HG03354 (cell line): Measurements from ENCODE around the gene LRRC47.
"Not testable (repeated sequence)": the region's sequence is repeated elsewhere in the genome, so short reads cannot be mapped to it uniquely, and the experiment has no call there.

Source experiments
- ATAC-seq: cut with Tn5 transposase; IDR thresholded peaks from one replicate; pipeline ENCODE4 v1.9.1; 2021; ENCODE audit warnings: mild to moderate bottlenecking; ENCODE audit not compliant: unreplicated experiment, poor library complexity, severe bottlenecking

LRRC47 gene

DNA sequence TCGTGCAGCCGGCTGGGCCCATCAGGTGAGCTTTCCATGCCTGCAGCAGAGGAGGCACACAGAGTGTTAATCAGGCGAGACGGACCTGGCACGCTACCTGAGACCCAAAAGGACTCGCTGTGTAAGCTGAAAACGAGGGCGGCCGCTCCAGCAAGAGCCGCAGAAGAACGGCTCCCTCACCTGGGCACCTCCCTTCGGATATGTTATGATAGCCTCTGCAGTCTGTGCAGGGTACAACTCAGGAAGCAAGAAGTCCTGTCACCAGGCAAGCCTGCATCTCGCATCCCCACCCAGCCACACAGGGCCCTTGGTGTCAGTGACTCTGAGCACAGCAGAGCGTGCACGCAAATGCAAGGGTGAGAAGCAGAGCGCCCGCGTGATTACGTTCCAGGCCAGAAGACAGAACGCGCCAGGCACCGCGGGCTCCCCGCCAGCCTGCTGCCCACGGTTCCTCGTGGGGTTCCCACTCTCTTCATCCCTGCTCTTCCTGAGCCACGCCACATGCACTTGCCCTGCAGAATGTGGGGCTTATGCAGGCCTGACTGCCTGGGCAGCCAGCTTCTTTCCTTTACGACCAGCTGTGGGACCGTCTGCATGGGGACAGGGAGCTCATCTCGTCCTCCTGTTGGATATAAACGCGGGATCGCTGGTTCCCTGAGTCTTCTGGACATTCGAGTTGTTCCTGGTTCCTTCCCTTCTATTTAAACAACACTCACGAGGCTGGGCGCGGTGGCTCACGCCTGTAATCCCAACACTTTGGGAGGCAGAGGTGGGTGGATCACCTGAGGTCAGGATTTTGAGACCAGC is 20.2 kb upstream of the LRRC47 start:
- ATAC-seq = no peak

DNA sequence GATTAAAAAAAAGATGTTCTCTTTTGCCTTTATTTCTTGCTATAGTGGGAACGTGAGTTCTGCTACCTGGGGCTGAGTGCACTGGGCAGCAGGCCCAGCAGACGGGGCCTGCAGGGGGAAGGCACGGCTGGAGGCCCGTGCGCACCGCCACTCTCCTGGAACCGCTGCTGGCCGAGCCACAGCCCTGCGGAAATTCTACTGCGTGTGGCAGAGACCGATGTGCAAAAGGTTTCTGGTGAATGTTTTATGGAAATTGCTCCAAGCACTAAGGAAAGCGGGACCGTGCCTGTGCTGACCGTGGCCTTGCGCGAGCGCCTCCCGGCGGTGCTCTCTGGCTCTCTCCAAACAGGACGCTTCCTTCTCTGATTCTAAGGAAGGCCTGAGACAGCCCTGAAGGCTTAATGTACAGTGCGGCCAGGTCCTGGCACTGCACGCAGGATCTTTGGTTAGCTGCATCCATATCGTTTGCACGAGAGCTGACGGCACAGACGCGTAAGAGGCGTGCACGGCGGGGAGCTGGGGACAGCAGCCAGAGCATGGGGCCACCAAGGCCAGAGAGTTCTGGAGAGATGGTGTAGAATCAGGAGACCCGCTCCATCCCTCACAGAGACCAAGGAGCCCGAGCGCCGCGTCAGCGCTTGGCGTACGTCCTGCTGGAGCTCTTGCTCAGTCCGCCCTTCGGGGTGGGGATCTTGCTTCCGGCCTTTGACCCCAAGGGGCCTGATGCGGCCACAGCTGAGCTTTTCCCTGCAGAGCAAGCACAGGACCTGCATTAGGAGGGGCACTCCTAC is 18.7 kb upstream of the LRRC47 start:
- no peak for ATAC-seq

DNA sequence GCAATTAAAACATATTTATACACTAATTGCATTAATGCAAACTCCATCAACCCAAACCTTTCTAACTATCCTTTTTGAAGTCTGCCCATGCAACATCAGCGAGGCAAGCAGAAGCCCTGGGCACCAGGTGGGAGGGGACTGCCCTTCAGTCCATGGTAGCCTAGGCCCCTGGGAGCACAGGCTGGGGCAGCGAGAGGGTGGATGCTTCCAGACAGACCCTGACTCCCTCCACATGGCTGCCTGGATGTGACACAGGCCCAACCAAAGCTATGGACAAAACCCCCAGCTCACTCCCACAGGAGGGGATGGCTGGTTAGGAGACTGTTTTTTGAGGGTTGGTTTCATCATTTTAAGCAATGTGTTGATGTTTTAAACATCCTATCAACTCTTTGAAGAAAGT is 17.8 kb upstream of the LRRC47 start:
- ATAC-seq = no peak

DNA sequence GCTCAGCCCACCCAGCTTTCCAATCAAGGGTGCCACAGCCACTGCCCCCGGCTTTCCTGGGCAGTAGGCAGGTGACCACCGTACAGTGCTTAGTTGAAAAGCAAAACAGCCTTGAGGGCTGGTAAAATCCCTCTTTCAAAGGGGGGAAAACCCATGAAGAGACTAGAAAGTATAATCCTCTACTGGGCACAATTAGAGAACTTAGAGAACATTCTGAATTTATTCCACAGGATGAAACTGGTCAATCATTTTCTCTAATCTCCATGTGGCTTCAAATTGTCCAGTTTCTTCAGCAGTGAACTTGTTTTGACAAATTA is 15.3 kb upstream of the LRRC47 start:
- ATAC-seq = no peak

DNA sequence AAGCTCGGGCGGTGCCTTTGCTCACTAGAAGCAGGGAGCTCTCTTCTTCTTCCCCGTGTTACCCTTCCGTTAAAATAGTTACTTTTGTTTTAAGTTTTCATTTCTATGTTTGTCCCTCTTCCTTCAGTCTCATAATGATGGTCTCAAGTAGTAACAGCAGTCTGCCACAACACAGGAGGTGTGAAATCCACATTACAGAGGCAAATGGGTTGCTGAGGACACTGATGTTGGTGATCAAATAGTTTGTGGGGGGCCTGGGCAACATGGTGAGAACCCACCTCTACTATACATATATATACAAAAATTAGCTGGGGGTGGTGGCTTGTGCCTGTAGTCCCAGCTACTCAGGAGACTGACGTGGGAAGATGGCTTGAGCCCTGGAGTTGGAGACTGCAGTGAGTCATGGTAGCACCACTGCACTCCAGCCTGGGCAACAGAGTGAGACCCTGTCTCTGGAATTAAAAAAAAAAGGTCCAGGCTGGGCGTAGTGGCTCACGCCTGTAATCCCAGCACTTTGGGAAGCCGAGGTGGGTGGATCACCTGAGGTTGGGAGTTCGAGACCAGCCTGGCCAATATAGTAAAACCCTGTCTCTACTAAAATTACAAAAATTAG is 14.0 kb upstream of the LRRC47 start:
- ATAC-seq = not testable (repeated sequence)

DNA sequence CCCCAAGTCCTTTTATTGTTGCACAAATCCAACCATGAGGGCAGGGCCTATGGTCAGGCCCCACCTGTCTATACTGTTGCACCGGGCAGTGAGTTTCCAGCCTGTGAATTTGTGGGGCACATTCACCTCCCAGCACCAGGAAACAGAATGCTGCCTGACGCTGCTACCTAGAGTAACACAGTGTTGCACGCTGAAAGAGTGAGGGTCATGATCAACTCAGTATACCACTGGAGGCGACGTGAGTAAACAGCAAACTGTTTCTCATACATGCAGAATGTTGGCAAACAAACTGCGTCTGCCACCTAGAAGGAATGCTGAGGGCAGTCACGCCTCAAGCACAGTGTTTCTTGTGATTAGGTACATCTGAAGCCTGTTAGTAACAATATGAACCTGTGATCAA is 13.4 kb upstream of the LRRC47 start:
- no peak for ATAC-seq

DNA sequence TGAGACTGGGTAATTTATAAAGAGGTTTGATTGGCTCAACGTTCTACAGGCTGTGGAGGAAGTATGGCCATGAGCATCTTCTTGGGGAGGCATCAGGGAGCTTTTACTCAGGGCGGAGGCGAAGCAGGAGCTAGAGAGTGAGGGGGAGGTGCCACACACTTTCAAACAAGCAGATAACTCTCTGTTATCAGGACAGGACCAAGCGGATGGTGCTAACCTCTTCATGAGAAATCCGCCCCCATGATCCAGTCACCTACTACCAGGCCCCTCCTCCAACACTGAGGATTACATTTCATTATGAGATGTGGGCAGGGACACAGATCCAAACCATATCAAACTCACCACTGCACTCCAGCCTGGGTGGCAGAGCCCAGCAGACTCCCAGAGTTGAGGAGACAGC is 11.5 kb upstream of the LRRC47 start:
- ATAC-seq = no peak

DNA sequence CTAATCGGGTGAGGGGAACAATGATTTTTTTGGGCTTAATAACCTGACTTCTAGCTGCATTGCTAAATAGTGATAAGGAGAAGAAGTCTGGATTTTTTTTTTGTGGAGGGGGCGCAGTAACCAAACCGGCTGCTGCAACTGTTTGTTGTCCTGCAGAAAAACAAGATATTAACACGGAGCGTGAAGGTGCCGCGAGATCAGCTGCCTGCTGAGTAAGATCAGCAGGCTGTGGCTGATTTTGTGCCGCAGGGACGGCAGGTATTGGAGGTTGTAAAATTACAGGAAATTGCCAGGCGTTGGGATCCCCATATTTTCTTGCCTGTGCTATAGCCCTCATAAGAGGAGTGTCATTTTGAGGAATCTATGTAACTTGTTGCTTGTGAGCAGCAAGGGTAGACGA is 8.7 kb upstream of the LRRC47 start:
- ATAC-seq = no peak

DNA sequence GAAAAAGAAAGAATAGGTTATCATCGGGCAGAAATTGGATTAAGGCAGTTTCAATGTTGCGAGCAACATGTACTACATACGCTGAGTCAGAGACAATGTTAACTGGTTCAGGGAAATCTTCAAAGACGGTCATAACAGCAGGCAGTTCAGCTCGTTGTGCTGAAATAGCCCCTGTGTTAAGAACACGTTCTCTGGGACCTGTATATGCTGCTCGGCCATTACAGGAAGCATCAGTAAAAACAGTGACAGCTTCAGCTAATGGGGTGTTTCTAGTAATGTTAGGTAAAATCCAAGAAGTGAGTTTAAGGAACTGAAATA is 8.3 kb upstream of the LRRC47 start:
- ATAC-seq = not testable (repeated sequence)

DNA sequence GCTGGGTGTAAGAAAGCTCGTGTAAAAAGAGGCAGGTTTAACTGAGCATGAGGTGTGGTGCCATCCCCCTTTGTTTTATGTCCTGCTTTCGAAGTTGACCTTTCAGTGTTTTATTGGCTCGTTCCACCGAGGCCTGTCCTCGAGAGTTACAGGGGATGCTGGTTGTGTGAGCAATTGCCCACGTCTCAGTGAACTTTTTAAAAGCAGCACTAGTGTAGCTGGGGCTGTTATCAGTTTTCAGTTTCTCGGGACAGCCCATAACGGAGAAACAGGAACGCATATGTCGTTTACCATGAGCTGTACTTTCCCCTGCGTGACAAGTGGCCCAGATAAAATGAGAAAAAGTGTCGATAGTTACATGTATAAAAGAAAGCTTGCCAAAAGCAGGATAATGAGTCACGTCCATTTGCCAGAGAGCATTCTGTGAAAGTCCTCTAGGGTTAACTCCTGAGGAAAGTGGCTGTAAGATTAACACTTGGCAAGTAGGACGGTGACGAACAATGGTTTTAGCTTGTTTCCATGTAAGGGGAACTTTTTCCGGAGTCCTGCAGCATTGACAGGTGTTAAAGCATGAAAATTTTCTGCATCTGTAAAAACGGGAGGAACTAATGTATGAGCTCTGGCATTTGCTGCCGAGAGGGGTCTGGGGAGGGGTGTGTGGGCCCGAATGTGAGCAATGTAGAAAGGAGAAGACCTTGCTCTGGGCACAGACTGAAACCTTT is 7.8 kb upstream of the LRRC47 start:
- no peak for ATAC-seq

DNA sequence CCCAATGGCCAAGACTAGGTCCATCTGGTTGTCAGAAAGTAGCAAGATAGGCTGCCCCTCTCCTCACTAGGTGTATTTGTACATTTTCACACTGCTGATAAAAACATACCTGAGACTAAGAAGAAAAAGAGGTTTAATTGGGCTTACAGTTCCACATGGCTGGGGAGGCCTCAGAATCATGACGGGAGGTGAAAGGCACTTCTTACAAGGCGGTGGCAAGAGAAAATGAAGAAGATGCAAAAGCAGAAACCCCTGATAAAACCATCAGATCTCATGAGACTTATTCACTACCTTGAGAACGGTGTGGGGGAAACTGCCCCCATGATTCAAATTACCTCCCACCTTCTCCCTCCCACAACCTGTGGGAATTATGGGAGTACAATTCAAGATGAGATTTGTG is 4.5 kb upstream of the LRRC47 start:
- ATAC-seq = not testable (repeated sequence)

DNA sequence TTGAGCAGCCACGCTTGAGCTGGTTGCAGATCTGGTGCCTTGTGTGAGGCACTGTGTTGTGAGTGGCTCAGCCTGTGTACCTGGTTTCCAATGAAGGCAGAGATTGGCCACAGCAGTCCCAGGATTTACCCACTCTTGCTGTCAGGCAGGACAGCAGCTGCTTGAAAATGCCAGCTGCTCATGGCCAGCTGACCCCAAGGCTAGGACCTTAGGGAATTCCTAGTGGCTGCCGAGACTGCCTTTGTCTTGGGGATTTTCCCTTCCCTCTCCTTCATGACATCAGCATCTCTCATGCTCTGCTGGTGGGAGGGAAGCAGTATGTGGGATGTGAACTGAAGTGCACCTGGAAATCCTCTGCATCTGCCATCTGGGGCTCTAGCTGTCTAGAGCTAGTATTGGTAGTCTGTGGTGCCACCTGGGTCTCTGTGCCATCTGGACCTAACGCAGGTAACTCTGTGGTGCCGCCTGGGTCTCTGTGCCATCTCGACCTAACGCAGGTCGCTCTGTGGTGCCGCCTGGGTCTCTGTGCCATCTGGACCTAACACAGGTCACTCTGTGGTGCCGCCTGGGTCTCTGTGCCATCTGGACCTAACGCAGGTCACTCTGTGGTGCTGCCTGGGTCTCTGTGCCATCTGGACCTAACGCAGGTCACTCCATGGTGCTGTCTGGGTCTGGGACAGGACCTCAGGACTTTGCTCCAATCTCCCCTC is 3.8 kb upstream of the LRRC47 start:
- ATAC-seq = no peak

DNA sequence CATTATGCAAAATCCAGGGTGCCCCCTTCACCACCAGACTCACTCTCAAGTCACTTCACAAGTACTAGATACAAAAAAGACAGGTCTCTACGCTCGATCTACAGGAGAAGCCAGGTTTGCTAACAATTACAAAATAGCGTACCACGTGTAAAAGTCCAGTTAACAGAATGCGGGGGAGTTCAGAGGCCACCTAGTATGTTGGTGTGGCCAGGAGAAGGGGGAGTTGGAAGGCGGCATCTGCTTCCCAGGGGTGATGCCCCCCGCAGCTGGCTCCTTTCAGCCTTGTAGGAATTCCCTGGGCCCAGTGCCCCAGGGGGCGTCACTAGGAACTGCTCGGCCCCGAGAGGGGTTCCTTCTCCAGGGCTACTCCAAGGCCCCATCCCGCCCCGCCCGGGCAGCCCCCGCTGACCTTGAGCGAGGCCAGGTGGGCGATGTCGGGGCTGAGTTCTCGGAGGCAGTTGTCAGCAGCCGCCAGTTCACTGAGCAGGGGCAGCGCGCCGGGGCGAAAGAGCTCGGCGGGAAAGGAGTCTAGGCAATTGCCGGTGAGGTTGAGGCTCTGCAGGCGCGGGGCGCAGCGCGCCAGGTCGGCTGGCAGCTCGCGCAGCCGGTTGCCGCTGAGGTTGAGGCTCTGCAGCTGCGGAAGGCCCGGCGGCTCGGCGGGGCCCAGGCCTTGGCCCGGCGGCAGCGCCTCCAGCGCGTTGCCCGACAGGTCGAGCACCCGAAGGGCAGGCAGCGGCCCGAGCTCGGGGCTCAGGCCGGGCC is 664 bp downstream of the LRRC47 start:
- peak; percentile 34 for ATAC-seq

DNA sequence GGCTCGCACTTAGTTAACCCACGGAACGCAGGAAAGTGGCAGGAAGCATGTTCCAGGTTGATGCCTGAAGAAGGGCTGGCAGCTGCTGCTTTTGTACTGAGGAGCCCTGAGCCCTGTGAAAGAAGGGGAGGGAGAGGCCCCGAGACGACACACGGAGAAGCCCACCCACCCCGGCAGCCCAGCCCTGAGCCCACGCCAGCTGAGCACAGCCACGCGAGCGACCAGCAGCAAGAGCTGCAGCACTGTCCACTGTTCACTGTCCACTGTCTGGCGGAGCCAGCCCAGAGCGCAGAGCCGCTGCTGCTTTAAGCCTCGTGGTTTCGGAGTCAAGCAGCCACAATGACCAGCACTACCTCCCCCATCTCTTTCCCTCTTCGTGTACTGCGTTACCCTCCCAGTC is 5.3 kb downstream of the LRRC47 start:
- ATAC-seq = no peak

DNA sequence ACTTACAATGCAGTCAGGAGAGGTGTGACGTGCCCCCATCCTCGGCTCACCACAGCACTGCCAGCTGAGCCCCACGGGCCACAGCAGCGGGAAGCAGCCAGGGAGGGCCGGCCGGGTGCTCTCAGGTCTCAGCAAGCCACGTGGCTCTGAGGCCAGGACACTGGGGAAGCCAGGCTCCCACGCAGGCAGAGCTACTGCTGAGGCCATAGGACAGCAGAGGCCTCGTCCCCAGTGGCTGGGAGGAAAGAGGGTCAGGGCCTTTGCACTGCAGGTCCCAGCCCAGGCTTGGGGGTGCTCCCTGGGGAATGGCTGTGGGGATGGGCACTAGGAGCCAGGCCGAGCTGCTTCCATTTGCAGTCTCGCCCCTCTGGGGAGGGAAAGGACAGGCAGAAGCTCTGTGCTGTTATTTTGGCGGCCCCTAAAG is 5.8 kb downstream of the LRRC47 start:
- ATAC-seq = no peak

DNA sequence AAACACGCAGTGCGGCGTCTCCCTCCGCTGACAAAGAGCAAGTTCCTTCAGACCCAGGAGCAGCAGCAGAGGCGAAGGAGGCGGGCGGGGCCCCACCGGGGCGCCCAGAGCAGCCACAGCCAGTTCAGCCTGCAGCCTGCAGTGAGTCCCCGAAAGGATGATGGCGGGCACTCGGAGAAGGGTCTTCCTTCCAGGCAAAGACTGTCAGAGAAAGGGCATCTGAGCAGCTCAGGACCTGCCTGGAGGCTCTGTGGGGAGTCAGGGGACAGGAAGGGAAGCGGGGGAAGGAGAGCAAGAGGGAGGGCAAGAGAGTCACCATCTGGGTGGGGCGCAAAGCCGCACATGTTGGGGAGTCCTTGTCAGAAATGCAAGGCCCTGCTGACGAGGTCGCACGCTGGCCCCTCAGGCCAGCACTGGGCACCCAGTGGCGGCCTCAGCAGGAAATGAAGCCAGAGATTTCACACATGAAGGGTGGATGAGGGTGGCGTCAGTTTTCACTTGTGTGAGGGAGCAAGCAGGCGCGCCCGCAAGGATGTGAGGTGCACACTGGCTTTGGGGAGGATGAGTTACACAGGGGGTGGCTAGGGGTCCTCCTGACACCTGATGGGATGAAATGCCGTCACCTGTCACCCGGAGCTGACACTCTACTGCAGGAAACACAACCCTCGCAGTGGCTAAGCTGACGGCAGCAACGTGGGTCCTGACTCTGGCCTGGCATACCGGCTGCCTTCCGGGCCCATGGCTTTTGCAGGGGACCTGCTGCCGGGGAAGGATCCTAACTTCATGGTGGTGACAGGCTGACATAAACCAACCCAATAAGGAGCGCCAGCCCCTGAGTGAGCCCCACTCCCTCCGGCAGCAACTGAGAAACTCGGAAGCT is 6.6 kb downstream of the LRRC47 start:
- no peak for ATAC-seq

DNA sequence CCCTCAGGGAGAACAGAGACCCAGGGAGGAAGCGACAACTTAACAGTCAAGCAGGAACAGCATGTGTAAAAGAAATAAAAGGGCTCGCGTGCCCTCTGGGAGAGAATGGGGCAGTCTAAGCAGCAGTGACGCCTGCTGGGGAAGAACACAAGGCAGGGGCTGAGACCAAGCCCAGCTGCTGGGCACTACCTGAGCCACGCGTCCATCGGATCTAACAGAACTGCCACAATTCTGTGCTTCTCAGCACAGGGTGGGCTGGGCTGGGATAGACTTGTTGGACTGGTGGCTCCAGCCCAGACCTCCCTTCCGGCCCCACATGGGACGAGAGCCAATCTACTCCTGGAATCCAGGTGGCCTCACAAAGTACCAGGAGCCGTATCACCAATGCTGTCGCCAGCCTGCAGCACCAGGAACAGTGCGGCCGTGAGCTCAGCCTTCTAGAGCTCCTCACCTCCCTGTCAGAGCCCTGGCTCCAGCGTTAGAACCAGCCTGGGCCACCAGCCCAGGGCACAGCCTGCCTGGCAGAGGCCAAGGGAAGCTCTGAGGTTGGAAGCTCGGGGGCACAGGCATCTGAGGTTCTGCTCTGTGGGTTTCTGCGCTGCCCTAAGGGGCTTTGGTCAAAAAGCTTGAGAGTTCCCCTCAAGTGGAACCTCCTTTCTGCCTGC is 7.4 kb downstream of the LRRC47 start:
- no peak for ATAC-seq
